ENCODE measurements around the gene ZCCHC24. TPM values are rescaled to one million over a fixed set of nuclear protein-coding genes. Genes with fewer than 3 reads are reported as not detected.

The ZCCHC24 gene
- polyA plus RNA-seq, 1 of the 3 experiments (the other 2 are of a cell fraction) = 15.8 TPM

GRCh38 chr10:79334573-79334972 is 110.9 kb downstream of the ZCCHC24 start (continued):
- TF ChIP-seq USF2 (IDR thresholded peaks at IDR 0.05; ENCODE audit: borderline replicate concordance, low read depth, low read length) (no peak), RAD21 (IDR thresholded peaks at IDR 0.05; ENCODE audit: low read length) (no peak), TAF1 (IDR thresholded peaks at IDR 0.05; ENCODE audit: borderline replicate concordance, low read depth, low read length) (no peak), MEF2A (IDR thresholded peaks at IDR 0.05; ENCODE audit: borderline replicate concordance, low read depth) (no peak), RCOR1 (IDR thresholded peaks at IDR 0.05; ENCODE audit: low read length) (no peak)

- H3K4me1 ChIP-seq (ENCODE audit: control insufficient read depth in 1 of 2, insufficient read depth in 2 of 2, low read depth in 1 of 2, low read length in 1 of 2) = peaks cover 0 to 9% of the 10 kb centered on the region in 2 experiments; a peak in 2 of 4 replicates
- H3K27me3 ChIP-seq (ENCODE audit: insufficient read depth) = no peaks in the 10 kb centered on the region
- no peak for DNase-seq
- H3K79me2 ChIP-seq (ENCODE audit: insufficient read depth) = no peaks in the 10 kb centered on the region
- no peak overlapping the region for H3K4me3 ChIP-seq (ENCODE audit: low read depth in 2 of 2, low read length in 1 of 2)
- no peaks in the 10 kb centered on the region for H4K20me1 ChIP-seq (ENCODE audit: insufficient read depth)
- H3K9me2 ChIP-seq = no peaks in the 10 kb centered on the region
- peak overlapping the region; percentile 42 for H3K9ac ChIP-seq
- H3K9me3 ChIP-seq = no peaks in the 10 kb centered on the region
- no peak overlapping the region for H2AFZ ChIP-seq (ENCODE audit: low read depth)
- peak overlapping the region in 1 of 2 experiments; percentile 86; a peak in 2 of 4 replicates for H3K27ac ChIP-seq (ENCODE audit: low read depth in 2 of 2, low read length in 1 of 2)
- H3F3A ChIP-seq (replicated peaks; ENCODE audit: insufficient read depth) = peaks cover 7% of the 10 kb centered on the region
- CTCF ChIA-PET = interaction anchor here (1.3 to 1.8 kb wide), 2 partner anchors 9 to 13 kb away, joined by 3 to 11 read pairs; partner anchors contain the start of gene PPIF
- H3K4me2 ChIP-seq = no peak overlapping the region
- 41% methylated on average over 2 of the region's 2 CpGs for WGBS (ENCODE audit: low lambda C conversion rate)
- POLR2A ChIA-PET = no interaction called here
- no peaks in the 10 kb centered on the region for H3K36me3 ChIP-seq (replicated peaks in 1 of 2; ENCODE audit: control insufficient read depth in 1 of 2, insufficient read depth in 2 of 2, low read length in 1 of 2)
- TF ChIP-seq USF1 (IDR thresholded peaks at IDR 0.05; ENCODE audit: borderline replicate concordance, low read depth) (no peak), EP300 (IDR thresholded peaks at IDR 0.05; ENCODE audit: borderline replicate concordance in 1 of 2, low read depth in 1 of 2, low read length in 1 of 2) (peak in 1 of 2 experiments; percentile 84; a peak in 2 of 4 replicates), POLR2AphosphoS5 (IDR thresholded peaks at IDR 0.05; ENCODE audit: low read depth, low read length) (no peak; the same call in 1 of the 2 replicates), REST (IDR thresholded peaks at IDR 0.05; ENCODE audit: low read depth, low read length) (no peak), TCF12 (IDR thresholded peaks at IDR 0.05) (peak; percentile 60), EZH2phosphoT487 (IDR thresholded peaks at IDR 0.05; ENCODE audit: borderline replicate concordance, low read depth) (no peak), USF2 (IDR thresholded peaks at IDR 0.05; ENCODE audit: borderline replicate concordance, low read depth, low read length) (no peak), RAD21 (IDR thresholded peaks at IDR 0.05; ENCODE audit: low read length) (no peak), ELF1 (IDR thresholded peaks at IDR 0.05) (no peak), TAF1 (IDR thresholded peaks at IDR 0.05; ENCODE audit: borderline replicate concordance, low read depth, low read length) (no peak), MEF2A (IDR thresholded peaks at IDR 0.05; ENCODE audit: borderline replicate concordance, low read depth) (peak; percentile 58; the same call in 1 of the 2 replicates), NFIC (IDR thresholded peaks at IDR 0.05; ENCODE audit: borderline replicate concordance) (peak; percentile 9; the same call in 1 of the 2 replicates), IRF3 (IDR thresholded peaks at IDR 0.05; ENCODE audit: low read depth, low read length) (no peak), ZBTB33 (IDR thresholded peaks at IDR 0.05; ENCODE audit: borderline replicate concordance, low read depth) (no peak), MXI1 (IDR thresholded peaks at IDR 0.05; ENCODE audit: low read depth, low read length) (no peak), TEAD4 (IDR thresholded peaks at IDR 0.05; ENCODE audit: borderline replicate concordance, insufficient read depth) (peak; percentile 71; the same call in 1 of the 2 replicates), FOSL2 (IDR thresholded peaks at IDR 0.05; ENCODE audit: borderline replicate concordance, low read depth) (peak; percentile 85)
These were observed 111.9 kb downstream of the ZCCHC24 start for GRCh38 chr10:79333513-79333912.

All from SK-N-SH (cell line).